Measurements from ENCODE around the gene PEA15. TPM values are rescaled to one million over a fixed set of nuclear protein-coding genes. Genes with fewer than 3 reads are reported as not detected.

PEA15 gene
- total and polyA plus RNA-seq, 2 donors (not counting 1 experiment from before 2014, with no cell fraction given): 108 to 871 TPM

DNA sequence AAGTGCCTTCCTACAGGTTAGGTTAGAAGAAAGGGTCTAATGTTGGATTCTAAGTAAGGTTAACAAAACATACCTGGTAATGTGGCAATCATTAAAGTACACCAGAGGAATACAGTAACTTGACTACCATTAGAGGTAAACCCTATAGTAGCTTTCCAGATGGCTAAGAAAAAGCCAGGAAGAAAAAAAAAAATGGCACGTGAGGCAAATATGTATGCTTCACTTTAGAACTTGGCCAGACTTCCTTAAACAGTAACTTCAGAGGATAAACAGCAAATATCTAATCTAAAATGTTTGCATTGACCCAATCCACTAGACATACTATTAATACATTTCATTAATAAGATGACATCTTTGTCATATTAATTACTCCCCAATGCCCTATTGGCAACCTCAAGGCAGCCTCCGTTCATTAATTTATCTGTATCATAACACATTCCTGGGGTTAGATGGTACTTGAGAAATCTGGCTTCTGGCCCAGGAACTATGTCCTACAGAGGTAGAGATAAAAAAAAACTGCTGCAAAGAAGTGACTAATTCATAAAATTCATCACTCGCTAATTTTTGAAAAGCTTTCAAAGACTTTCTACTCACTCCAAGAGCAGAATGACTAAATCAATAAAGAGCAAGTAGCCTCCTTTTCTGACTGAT, 51.3 kb downstream of the PEA15 start:
- peak; percentile 83 to 89 for DNase-seq (ENCODE audit: low read depth in 2 of 2)
- Histone ChIP-seq H3K27me3 (ENCODE audit: control insufficient read depth, insufficient read depth, low read length) (no peaks in the 10 kb centered on the region), H3K9ac (ENCODE audit: insufficient read depth, low read length) (no peak overlapping the region), H3K27ac (ENCODE audit: insufficient read depth, low read length) (no peak overlapping the region), H3K36me3 (ENCODE audit: control insufficient read depth, insufficient read depth, low read length) (no peaks in the 10 kb centered on the region), H3K79me2 (ENCODE audit: control insufficient read depth, insufficient read depth, low read length) (peaks cover 34% of the 10 kb centered on the region), H3K9me3 (ENCODE audit: control insufficient read depth, insufficient read depth, low read depth, low read length) (no peaks in the 10 kb centered on the region), H3K4me2 (ENCODE audit: extremely low read depth, insufficient read depth, low read length) (no peak overlapping the region), H3K4me1 (ENCODE audit: control insufficient read depth, extremely low read depth, insufficient read depth, low read length) (peaks cover 8% of the 10 kb centered on the region), H3K4me3 (replicated peaks in 1 of 4; ENCODE audit: control extremely low read depth in 1 of 4, insufficient read depth in 1 of 4, low read depth in 3 of 4, low read length in 4 of 4) (peak overlapping the region in 1 of 4 experiments; percentile 17), H4K20me1 (ENCODE audit: control insufficient read depth, extremely low read depth, insufficient read depth, low read length) (no peaks in the 10 kb centered on the region), H2AFZ (ENCODE audit: low read length) (no peak overlapping the region)
- TF ChIP-seq EZH2 (IDR thresholded peaks at IDR 0.05; ENCODE audit: low read length, missing control alignments): no peak
- TF ChIP-seq, protein P1, sequence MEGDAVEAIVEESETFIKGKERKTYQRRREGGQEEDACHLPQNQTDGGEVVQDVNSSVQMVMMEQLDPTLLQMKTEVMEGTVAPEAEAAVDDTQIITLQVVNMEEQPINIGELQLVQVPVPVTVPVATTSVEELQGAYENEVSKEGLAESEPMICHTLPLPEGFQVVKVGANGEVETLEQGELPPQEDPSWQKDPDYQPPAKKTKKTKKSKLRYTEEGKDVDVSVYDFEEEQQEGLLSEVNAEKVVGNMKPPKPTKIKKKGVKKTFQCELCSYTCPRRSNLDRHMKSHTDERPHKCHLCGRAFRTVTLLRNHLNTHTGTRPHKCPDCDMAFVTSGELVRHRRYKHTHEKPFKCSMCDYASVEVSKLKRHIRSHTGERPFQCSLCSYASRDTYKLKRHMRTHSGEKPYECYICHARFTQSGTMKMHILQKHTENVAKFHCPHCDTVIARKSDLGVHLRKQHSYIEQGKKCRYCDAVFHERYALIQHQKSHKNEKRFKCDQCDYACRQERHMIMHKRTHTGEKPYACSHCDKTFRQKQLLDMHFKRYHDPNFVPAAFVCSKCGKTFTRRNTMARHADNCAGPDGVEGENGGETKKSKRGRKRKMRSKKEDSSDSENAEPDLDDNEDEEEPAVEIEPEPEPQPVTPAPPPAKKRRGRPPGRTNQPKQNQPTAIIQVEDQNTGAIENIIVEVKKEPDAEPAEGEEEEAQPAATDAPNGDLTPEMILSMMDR (conservative IDR thresholded peaks at IDR 0.05 in 1 of 2, IDR thresholded peaks at IDR 0.05 in 1 of 2; ENCODE audit: low read depth in 1 of 2, low read length in 2 of 2): no peak

DNA sequence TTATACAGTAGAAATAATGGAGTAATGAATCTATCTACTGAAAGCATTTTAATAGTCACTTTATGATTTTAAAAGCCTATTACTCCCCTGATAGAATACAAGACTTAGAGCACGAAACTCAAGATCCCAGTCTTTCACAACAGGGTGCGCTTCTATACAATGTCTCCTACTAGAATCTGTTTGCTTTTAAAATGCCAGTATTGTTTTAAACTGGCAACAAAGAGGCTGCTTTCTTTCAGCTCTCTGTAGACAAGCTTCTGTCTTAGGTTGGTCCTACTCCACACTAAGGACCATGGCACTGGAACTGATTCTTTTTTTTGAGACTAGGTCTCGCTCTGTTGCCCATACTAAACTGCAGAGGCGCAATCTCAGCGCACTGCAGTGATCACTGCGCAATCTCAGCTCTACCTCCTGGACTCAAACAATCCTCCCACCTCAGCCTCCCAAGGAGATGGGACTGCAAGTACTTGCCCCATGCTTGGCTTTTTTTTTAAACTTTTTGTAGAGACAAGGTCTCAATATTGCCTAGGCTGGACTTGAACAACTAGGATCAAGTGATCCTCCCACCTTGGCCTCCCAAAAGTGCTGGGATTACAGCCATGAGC, 52.3 kb downstream of the PEA15 start:
- H2AFZ ChIP-seq (ENCODE audit: low read length): no peak overlapping the region
- H3K4me3 ChIP-seq (replicated peaks in 1 of 4; ENCODE audit: control extremely low read depth in 1 of 4, insufficient read depth in 1 of 4, low read depth in 3 of 4, low read length in 4 of 4): no peak overlapping the region
- H3K9ac ChIP-seq (ENCODE audit: insufficient read depth, low read length): no peak overlapping the region
- H3K9me3 ChIP-seq (ENCODE audit: control insufficient read depth, insufficient read depth, low read depth, low read length): no peaks in the 10 kb centered on the region
- H3K4me1 ChIP-seq (ENCODE audit: control insufficient read depth, extremely low read depth, insufficient read depth, low read length): peaks cover 8% of the 10 kb centered on the region
- H3K4me2 ChIP-seq (ENCODE audit: extremely low read depth, insufficient read depth, low read length): no peak overlapping the region
- H3K79me2 ChIP-seq (ENCODE audit: control insufficient read depth, insufficient read depth, low read length): peaks cover 36% of the 10 kb centered on the region
- no peak for TF ChIP-seq EZH2 (IDR thresholded peaks at IDR 0.05; ENCODE audit: low read length, missing control alignments)
- TF ChIP-seq, protein P1 (conservative IDR thresholded peaks at IDR 0.05 in 1 of 2, IDR thresholded peaks at IDR 0.05 in 1 of 2; ENCODE audit: low read depth in 1 of 2, low read length in 2 of 2): no peak
- H3K27me3 ChIP-seq (ENCODE audit: control insufficient read depth, insufficient read depth, low read length): no peaks in the 10 kb centered on the region
- no peaks in the 10 kb centered on the region for H4K20me1 ChIP-seq (ENCODE audit: control insufficient read depth, extremely low read depth, insufficient read depth, low read length)
- H3K36me3 ChIP-seq (ENCODE audit: control insufficient read depth, insufficient read depth, low read length): no peaks in the 10 kb centered on the region
- H3K27ac ChIP-seq (ENCODE audit: insufficient read depth, low read length): no peak overlapping the region
- DNase-seq (ENCODE audit: low read depth in 2 of 2): no peak

DNA sequence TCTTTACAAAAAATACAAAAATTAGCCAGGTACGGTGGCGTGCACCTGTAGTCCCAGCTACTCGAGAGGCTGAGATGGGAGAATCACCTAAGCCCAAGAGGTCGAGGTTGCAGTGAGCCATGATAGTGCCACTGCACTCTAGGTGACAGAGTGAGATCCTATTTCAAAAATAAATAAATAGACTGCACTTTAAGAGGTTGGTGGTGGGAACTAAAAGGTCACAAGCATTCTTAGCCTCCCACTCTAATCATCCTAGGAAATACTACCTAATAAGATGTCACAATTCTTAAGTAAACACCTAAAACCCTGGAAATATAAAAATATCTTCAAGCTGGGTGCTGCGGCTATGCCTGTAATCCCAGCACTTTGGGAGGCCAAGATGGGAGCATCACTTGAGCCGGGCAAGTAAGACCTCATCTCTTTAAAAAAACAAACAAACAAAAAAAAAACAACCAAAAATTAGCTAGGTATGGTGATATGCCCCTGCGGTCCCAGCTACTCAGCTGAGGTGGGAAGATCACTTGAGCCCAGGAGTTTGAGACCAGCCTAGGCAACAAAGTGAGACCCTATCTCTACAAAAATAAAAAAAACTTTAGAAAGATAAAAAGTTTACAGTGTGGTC, 53.1 kb downstream of the PEA15 start:
- H3K27ac ChIP-seq (ENCODE audit: insufficient read depth, low read length): no peak overlapping the region
- DNase-seq (ENCODE audit: low read depth in 2 of 2): no peak
- no peak overlapping the region for H3K4me2 ChIP-seq (ENCODE audit: extremely low read depth, insufficient read depth, low read length)
- no peak overlapping the region for H2AFZ ChIP-seq (ENCODE audit: low read length)
- H3K27me3 ChIP-seq (ENCODE audit: control insufficient read depth, insufficient read depth, low read length): no peaks in the 10 kb centered on the region
- peaks cover 36% of the 10 kb centered on the region for H3K79me2 ChIP-seq (ENCODE audit: control insufficient read depth, insufficient read depth, low read length)
- no peak overlapping the region for H3K9ac ChIP-seq (ENCODE audit: insufficient read depth, low read length)
- TF ChIP-seq, protein P1 (conservative IDR thresholded peaks at IDR 0.05 in 1 of 2, IDR thresholded peaks at IDR 0.05 in 1 of 2; ENCODE audit: low read depth in 1 of 2, low read length in 2 of 2): no peak
- TF ChIP-seq EZH2 (IDR thresholded peaks at IDR 0.05; ENCODE audit: low read length, missing control alignments): no peak
- no peaks in the 10 kb centered on the region for H3K9me3 ChIP-seq (ENCODE audit: control insufficient read depth, insufficient read depth, low read depth, low read length)
- no peak overlapping the region for H3K4me3 ChIP-seq (replicated peaks in 1 of 4; ENCODE audit: control extremely low read depth in 1 of 4, insufficient read depth in 1 of 4, low read depth in 3 of 4, low read length in 4 of 4)
- H3K4me1 ChIP-seq (ENCODE audit: control insufficient read depth, extremely low read depth, insufficient read depth, low read length): peaks cover 10% of the 10 kb centered on the region
- no peaks in the 10 kb centered on the region for H3K36me3 ChIP-seq (ENCODE audit: control insufficient read depth, insufficient read depth, low read length)
- H4K20me1 ChIP-seq (ENCODE audit: control insufficient read depth, extremely low read depth, insufficient read depth, low read length): no peaks in the 10 kb centered on the region
